ENCODE data around the gene B9D2.

B9D2 gene

GRCh38 chr19:41330946-41331678 is 32.8 kb downstream of the B9D2 start:
- no peak overlapping the region for H3K4me3 ChIP-seq
- no peak overlapping the region for H3K27ac ChIP-seq
- DNase-seq (ENCODE audit: low spot score) = no peak
- TF ChIP-seq CTCF (IDR thresholded peaks at IDR 0.05) = no peak

GRCh38 chr19:41330481-41330880 is 33.5 kb downstream of the B9D2 start:
- Histone ChIP-seq H3K4me3 (no peak overlapping the region), H3K27ac (no peak overlapping the region)
- TF ChIP-seq CTCF (IDR thresholded peaks at IDR 0.05) = no peak
- no peak for DNase-seq (ENCODE audit: low spot score)

GRCh38 chr19:41328842-41329225 is 35.1 kb downstream of the B9D2 start:
- no peak for TF ChIP-seq CTCF (IDR thresholded peaks at IDR 0.05)
- DNase-seq (ENCODE audit: low spot score) = no peak
- Histone ChIP-seq H3K27ac (peak overlapping the region in 1 of 2 donors; percentile 87), H3K4me3 (no peak overlapping the region)

- Histone ChIP-seq H3K27ac (peak overlapping the region; percentile 87 to 95), H3K4me3 (peak overlapping the region; percentile 57)
- DNase-seq (ENCODE audit: low spot score) = no peak
- TF ChIP-seq CTCF (IDR thresholded peaks at IDR 0.05) = no peak
These were observed 35.6 kb downstream of the B9D2 start for GRCh38 chr19:41328157-41328841.

- DNase-seq (ENCODE audit: low spot score) = no peak
- Histone ChIP-seq H3K27ac (peak overlapping the region; percentile 87 to 95), H3K4me3 (peak overlapping the region; percentile 57)
These were observed 36.3 kb downstream of the B9D2 start for GRCh38 chr19:41327576-41328156.

GRCh38 chr19:41327076-41327575 is 36.8 kb downstream of the B9D2 start:
- H3K4me3 ChIP-seq = peak overlapping the region; percentile 57
- peak overlapping the region; percentile 87 to 95 for H3K27ac ChIP-seq
- no peak for DNase-seq (ENCODE audit: low spot score)
- TF ChIP-seq CTCF (IDR thresholded peaks at IDR 0.05) = no peak

More at GRCh38 chr19:41327576-41328156, 36.3 kb downstream of the B9D2 start:
- TF ChIP-seq CTCF (IDR thresholded peaks at IDR 0.05) = no peak
